OCI-M1 (cell line): Measurements from ENCODE around the gene TUBB1.

Experiments used
- DNase-seq: peaks from one replicate; lab custom pipeline; 2025; lab: John Stamatoyannopoulos, UW

Gene TUBB1

DNA sequence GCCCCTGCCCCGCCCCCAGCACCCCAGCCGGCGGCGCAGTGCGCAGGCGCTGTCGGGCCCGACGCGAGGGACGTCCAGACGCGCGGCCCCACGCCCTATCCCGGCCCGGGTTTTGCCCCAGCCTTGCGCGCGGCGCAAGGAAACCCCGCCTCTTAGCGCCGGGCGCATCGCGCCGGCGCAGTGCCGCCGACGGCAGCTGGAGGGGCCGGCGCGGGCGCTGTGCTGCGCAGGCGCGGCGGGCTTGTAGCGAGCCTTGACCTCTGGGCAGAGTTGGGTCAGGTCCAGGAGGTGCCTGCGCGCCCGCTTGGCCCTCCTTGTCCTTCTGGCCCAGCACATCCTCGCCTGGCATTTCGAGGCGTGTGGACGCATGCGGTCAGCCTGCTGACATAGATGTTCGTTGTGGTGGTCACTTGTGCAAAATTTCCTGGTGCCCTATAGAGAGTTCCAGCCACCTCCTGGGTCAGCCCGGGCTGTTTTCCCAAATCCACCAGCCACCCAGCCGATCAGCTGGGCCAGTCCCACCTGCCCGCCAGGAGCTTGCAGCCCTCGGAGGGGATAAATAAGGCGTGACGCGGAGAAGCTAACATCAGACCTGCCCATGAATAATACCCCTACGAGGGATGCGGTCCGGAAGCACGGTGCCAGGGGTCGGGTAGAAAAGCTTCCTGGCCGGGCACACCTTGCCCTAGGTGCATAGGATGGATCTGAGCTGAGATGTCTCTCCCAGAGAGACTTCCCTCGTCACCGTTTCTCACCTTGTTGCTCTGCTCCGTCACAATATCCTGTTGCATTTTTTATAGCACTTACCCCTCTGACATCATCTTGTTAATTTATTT lies 23.8 kb downstream of the TUBB1 start:
- DNase-seq: peak; percentile 97

DNA sequence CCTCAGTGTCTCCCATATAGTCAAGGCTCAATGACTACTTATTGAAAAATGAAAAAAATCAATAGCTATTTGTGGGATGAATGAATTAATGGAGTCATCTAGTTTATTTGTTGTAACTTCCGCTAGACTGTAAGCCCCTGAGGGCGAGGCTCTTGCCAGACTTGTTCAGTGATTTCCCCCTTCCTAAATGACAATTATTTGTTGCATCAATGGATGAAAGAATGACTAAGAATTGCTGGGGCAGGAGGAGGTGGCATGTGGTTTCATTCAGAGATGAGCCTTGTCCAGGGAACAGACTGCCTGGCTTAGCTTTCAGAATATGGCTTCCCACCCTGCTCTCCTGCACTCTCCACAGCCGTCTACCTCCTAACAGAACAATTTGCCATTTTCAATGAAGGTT lies 24.5 kb downstream of the TUBB1 start:
- DNase-seq: peak; percentile 5

DNA sequence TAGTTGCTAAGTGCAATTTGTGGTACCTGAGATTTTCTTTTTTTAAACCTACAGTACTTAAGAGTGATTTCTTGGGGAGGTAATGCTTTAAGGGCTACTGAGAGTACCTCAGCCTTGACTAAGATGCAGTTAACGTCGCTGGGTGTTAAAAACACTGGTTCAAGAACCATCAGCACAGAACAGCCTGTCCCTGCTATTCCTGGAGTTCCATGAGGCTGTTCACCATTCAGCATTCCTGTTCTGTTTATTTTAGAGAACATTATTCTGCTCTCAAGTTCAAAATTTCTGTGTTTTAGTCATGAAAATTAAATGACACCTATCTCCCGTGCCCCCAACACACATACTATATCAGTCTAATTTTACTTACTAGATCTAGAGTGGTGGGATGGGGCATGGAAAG lies 25.1 kb downstream of the TUBB1 start:
- no peak for DNase-seq

DNA sequence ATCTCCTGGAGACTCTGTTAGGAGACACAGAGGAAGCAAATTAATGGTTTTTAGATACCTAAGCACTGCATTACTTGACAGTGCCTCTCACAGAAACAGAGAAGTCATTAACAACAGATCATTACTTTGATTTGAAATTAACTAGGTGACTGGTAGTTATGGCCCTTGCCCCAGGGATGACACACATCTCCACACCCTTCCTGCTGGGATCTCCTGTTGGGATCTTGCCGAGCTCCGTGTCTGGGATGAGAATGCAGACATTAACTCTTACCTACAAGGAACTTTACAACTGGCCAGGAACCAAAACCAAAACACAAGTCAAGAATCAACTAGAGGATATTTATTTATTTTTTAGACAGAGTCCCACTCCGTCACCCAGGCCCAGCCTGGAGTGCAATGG lies 25.6 kb downstream of the TUBB1 start:
- DNase-seq: no peak

DNA sequence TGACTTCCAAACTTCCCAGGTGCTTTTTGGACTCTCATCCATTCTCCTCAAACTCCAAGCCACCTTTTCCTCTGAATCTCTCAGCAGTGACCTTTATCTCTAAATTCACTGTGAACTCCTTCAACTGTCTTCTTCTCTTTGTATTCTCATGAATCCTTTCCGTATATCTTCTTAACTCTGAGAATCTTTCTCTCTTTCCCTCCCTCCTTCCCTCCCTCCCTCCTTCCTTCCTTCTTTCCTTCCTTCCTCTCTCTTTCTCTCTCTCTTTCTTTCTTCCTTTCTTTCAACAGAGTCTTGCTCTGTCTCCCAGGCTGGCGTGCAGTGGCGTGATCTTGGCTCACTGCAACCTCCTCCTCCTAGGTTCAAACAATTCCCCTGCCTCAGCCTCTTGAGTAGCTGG lies 27.6 kb downstream of the TUBB1 start:
- DNase-seq: no peak

DNA sequence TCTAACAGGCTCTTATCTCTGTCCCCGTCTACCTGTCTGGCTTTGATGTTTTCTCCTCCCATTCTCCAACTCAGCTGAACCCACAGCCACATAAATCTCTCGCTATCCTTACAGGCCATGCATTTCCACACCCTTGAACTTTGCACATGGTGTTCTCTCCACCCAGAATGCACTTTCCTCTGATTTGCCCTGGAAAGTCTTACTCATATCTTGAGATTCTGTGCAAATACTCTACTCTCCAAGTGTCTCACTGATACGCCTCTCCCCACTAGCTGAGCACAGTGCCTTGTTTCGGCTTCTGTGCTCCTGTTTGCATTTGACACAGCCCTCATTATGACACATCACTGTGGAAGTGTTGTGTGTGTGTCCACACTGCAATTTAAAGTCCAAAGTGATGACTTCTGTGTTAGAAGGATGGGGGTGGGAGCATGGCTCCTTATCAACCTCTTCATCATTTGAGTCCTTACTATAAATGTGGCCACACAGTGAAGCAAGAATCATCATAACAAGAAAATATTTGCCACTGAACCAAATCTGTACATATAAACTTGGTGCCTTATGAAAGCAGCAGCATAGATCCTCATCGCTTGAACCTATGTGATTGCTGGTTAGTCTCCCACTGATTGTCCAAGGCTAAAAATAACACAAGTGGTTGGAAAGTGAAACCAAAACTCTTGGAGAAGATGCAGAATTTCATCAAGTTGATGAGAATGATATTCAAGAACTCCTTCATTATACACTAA lies 28.9 kb downstream of the TUBB1 start:
- peak; percentile 40 for DNase-seq

DNA sequence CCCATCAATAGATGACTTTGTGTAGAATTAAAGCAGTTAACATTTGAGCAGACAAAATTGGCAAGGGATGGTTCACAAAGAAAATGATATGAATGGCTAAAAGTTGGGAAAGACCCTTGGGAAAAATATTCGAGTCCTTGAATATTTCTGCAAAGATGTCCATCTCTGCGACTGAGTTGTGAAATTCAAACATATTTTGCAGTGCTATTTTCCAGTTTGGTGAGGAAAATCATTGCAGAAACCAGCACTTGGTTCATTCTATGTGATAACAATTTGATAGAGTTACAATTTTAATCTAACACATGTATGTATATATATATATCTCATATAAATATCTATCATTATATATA lies 29.4 kb downstream of the TUBB1 start:
- DNase-seq: no peak

DNA sequence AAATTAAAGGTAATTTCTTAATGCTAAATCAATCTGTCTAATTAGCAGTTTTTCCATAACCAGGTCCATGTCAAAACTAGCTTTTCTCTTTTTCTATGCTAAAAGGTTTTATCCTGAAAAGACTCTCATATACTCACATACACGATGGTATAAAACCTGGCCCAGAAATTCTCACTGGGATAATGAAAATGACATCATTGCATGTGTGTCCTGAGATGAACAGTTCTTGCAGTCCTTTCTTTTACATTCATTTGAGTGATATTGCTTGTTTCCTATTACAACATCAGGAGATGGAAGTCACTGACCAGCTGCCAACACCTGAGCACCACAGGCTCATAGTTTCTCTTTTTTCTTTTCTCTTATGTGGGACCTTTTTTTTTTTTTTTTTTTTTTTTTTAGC lies 31.2 kb downstream of the TUBB1 start:
- DNase-seq: no peak

DNA sequence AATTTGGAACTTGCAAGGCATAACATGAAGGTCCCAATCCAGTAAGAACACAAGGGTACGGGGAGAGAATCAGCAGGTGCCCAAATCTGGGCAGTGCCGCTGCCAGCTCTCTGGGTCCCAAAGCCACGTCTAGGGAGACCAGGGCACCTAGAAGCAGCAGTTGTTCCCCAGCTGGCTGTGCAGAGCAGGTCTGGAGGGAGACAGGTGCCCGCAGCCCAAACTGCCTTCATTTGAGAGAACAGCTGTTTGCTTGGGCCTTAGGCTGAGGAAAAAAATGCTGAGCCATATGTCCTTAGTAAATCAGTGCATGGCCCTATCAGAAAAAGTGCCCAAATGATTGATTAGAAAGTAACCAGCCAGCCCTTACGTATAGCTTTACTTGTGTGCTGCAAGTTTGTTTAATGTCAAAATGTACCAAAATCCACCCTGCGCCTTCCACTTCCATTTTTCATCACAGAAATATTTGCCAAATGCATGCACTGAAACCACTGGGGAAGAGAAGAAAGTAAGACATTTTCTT lies 32.5 kb downstream of the TUBB1 start:
- DNase-seq: no peak

DNA sequence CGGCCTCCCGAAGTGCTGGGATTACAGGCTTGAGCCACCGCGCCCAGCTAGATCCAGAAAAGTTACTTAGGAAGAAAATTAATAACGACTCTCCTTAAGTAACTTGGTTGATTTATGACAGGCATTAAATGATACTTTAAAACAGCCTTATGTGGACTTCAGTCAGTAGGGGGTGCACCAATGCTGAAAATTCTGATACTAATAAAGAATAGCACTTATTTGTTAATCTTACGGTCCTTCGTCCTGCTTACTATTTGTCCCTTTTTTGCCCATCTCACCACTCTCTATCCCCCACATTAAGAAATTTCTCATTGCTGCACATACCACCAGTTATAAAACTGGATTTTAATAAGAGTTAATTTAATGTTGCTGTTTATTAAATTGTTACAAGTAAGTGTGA lies 36.1 kb downstream of the TUBB1 start:
- no peak for DNase-seq

DNA sequence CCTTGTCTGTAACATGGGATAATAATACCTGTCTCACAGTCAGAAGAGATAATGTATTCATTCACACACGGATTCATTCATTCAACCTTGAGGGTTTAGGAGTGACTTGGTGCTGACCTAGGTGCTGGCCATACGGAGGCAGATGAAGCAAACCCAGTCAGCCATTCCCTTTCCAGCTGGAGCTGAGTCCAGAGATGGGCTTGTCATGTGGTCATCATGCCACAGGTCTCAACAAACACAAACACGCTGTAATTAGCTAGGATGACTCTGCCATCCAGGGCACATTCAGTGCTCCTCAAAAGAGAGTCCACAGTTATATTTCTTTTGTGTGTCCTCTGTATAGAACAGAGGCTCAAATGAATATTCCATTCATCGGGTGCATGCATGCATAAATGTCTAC lies 42.9 kb downstream of the TUBB1 start:
- DNase-seq: no peak

DNA sequence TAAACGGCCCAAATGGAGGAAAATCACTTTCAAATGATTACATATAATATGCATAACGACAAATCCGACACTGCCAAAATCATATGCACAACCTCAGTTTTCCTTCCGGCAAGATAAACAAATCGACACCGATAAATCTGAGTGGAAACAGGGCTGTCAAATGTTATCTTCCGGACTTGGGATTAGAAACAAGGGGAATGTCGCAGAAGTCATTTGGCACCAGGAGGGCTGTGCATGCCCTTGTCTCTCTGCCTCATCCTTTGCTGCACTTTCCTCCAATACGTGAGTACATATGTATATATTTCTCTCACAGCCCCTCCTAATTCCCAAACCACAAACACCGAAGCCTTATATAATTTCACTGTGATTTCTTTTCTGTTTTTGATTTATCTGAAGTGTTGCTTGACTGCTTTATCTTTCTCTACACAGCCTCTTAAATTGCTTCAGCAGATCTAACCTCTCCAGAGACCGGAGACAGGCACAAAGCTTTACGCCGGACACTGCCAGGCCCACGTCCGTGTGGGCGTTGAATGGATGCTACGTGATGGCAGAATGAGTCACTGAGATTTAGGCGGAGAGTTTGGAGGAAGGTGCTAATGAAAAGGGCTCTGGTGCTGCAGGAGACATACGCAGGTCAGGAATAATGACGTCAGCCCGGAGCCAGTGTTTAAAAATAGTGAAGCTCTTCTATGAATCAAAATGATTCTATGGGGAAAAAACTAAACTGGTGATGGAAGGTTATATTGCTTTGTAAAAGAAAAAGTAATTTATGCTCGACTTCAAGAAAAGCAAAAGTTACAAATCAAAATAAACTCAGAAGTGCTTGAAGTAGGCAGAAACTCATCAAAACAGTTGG lies 44.4 kb downstream of the TUBB1 start:
- DNase-seq: no peak

DNA sequence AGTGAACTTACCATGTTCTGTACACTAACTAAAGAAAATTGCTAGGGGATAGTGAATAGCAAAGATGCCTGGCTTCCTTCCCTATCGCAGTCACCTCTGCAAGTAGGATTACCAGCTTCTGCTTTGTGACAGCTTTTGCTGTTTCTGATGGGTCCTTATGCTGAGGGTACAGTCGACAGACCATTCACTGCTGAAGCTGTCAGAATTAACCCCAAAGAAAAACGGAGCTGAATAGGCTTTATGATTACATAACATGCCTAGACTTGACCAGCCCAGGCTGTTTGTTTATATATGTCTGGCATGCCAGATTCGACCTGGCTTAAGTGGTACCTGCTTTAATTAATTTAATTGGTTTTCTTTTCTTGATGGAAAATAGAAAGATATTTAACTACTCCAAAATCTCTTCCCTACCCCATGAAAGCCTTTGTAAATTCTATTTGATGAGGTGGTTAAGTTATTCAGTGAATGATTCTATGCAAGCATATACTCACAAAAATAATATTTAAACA lies 45.0 kb downstream of the TUBB1 start:
- no peak for DNase-seq

DNA sequence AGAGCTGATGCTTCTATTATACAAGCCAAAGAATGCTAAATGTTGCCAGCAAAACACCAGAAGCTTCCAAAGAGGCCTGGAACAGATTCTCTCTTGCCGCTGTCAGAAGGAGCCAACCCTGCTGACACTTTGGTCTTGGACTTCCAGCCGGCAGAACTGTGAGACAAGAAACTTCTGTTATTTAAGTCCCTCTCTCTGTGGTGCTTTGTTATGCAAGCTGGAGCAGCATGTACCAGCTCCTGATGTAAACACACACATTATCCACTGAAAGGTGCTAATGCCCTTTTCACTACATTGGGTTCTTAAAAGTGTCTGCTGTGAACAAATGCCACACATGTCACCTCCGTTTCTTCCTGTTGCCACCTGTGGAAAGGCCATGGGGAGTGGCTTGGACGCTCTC lies 49.3 kb downstream of the TUBB1 start:
- no peak for DNase-seq

DNA sequence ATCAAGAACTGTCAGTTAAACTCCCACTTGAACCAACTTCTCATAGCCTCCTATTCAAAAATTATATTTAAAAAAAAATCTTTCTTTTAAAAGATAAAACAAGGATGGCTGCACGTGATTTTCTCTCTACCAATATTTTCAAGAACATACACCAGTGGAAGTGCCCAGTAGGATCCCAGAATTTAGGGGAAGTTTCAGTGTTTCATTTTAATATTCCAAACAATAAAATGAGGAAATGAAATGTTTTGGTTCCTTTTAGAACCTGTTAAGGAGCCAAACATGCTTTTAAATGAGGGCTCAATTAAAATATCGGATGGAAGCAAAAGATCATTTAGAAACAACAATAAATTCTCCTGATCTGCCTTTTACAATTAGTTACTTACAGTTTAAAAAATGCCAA lies 49.8 kb downstream of the TUBB1 start:
- no peak for DNase-seq

DNA sequence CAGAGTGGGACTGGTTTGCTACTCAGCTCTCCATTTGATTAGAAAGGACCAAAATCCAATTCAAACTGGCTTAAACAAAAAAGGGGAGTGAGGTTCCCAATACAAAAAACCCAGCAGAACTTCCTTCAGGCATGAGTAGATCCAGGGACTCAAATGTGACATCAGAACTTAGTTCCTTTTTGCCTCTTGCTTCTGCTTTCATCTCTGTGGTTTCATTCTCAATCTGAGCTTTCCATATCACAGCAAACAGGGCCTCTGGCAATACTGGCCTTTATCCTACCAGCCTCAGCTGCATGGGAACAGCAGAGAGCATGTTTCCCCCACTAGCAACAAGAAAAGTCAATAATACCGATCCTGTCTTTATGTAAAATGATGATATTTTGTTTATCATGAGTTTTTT lies 52.0 kb downstream of the TUBB1 start:
- peak; percentile 41 for DNase-seq

DNA sequence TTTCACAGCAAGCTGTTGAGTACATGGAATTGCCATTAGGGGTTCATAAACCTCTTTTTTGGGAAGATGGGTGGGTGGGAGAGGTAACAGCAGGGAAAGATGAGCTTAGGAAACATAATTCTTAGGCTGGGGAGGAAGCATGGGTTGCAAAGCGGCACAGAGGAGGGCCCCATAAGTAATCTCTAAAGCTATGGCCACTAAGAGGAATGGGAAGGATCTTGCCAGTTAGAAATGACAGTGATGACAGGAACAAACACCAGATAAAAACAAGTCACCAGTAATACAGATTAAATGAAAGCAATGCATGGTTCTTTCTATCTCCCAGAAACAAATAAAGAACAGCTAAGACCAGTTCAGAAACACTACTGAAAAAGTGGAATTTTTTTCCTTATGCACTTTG lies 54.4 kb downstream of the TUBB1 start:
- DNase-seq: no peak

DNA sequence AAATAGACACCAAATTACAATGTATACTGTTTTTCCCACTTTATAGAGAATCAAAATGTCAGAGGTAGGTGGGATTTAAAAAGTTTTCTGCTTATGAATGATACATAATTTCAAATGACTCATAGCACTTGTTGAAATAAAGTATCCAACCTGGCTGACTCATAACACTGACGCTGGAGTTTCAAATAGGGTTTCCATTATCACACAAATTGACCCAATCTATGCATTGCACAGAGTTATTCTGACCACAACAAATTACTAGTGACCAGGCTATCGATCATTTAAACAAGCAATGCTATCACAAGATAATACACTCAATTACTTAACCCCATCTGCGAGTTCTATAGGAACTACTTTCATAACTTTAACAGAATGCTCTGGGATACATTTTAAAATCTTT lies 55.2 kb downstream of the TUBB1 start:
- DNase-seq: peak; percentile 9

DNA sequence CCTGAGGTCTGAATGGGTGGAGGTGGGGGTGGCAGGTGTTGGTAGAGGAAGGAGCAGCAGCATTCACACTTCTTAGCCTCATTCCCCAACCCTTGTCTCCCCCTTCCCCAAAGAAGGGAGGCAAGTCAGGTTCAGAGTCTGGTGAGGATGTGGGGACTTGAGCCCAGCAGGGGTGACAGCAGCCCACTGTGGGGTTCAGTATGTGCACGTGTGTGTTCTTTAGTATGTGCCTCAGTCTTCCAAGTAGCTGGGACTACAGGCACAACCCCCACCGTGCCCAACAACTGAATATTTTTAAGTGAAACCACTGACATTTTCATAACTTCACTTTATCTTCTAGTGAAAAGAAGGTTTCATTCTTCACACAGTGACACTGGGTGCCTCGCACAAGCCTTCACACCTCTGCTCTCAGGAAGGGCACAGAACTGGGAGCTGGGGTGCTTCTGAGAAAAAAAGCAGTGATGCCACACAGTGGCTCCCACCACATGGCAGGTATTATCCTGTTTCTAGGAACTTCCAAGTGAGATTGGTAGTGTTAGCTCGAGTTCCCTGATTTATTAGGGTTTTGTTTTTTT lies 56.8 kb downstream of the TUBB1 start:
- DNase-seq: no peak
